H7 (cell line): Measurements from ENCODE around the gene ARMC2. TPM values are rescaled to one million over a fixed set of nuclear protein-coding genes. Genes with fewer than 3 reads are reported as not detected.

Source experiments
- DNase-seq: peaks from one replicate; pipeline ENCODE4 v3.0.0; 2012
- H3K27me3 ChIP-seq: 2 replicates; pipeline ENCODE4 v1.6.0; 2011; ENCODE audit warnings: mild to moderate bottlenecking, low read length; ENCODE audit not compliant: control insufficient read depth, insufficient read depth
- H3K36me3 ChIP-seq: replicated peaks from 2 replicates; pipeline ENCODE4 v1.5.1; 2011; ENCODE audit warnings: low read length; ENCODE audit not compliant: control insufficient read depth, insufficient read depth
- H3K4me3 ChIP-seq: 2 replicates; pipeline ENCODE4 v1.5.1; 2011; ENCODE audit warnings: low read depth, mild to moderate bottlenecking, control low read depth, low read length, moderate library complexity; ENCODE audit not compliant: insufficient read depth
- total RNA-seq: library from RNA; depleted of rRNA; stranded (reverse); fragments of >200 nt; shearing (Covaris generic); gene quantifications from 2 replicates; pipeline ENCODE4 v1.2.3, GENCODE V29; 2014; rRNA removed

The ARMC2 gene
- total RNA-seq, 1 experiment from 2014 or later, result 1.3 TPM

- H3K36me3 ChIP-seq, result no peaks in the 10 kb centered on the region
- no peak for DNase-seq
- no peaks in the 10 kb centered on the region for H3K27me3 ChIP-seq
- H3K4me3 ChIP-seq, result no peak overlapping the region
These were observed 175.2 kb downstream of the ARMC2 start for GRCh38 chr6:109023356-109023925.

Other genes starting within 250 kb of the ARMC2 start
- gene SESN1, start 246.4 kb downstream of the ARMC2 start, total RNA-seq, result 10.4 and 12.8 TPM in 2 replicates
- gene CEP57L1, start 247.1 kb downstream of the ARMC2 start, total RNA-seq, result 26.5 and 30.2 TPM in 2 replicates